ENCODE measurements around the gene PRTN3. TPM values are rescaled to one million over a fixed set of nuclear protein-coding genes. Genes with fewer than 3 reads are reported as not detected.
"Not testable (repeated sequence)": the region's sequence is repeated elsewhere in the genome, so short reads cannot be mapped to it uniquely, and the experiment has no call there.

The PRTN3 gene
- total and polyA plus RNA-seq, 12 donors: 0.20 to 0.40 (median 0.33) TPM; not detected in 8

GRCh38 chr19:876780-877314 is 36.0 kb downstream of the PRTN3 start:
- Histone ChIP-seq H3K4me3 (no peak overlapping the region), H3K9me3 (replicated peaks in 1 of 3) (no peaks in the 10 kb centered on the region), H3K27me3 (no peaks in the 10 kb centered on the region), H3K36me3 (replicated peaks in 1 of 2) (peaks cover 0 to 33% of the 10 kb centered on the region in 2 donors), H3K4me1 (replicated peaks in 1 of 2) (peaks cover 7 to 8% of the 10 kb centered on the region in 2 donors), H3K27ac (no peak overlapping the region)
- TF ChIP-seq CTCF (IDR thresholded peaks at IDR 0.05) (no peak), POLR2A (IDR thresholded peaks at IDR 0.05) (no peak)
- WGBS, 4 donors: 80 to 94% (median 90%) methylated on average over 7 to 29 of the region's 29 CpGs
- intact Hi-C loops (cut with DNase I): no loop called here
- no peak for DNase-seq

GRCh38 chr19:877992-878660 is 37.3 kb downstream of the PRTN3 start:
- H3K4me1 ChIP-seq (replicated peaks in 1 of 2); H3K9me3 ChIP-seq (replicated peaks in 1 of 3); DNase-seq; H3K27ac ChIP-seq; H3K4me3 ChIP-seq; H3K27me3 ChIP-seq; intact Hi-C loops (cut with DNase I): not testable (repeated sequence)
- H3K36me3 ChIP-seq (replicated peaks in 1 of 2): peaks cover 0 to 41% of the 10 kb centered on the region in 2 donors
- WGBS, 4 donors: 80 to 100% (median 90%) methylated on average over 2 to 23 of the region's 23 CpGs

GRCh38 chr19:878751-879561 is 38.2 kb downstream of the PRTN3 start:
- H3K4me1 ChIP-seq (replicated peaks in 1 of 2); intact Hi-C loops (cut with DNase I); H3K9me3 ChIP-seq (replicated peaks in 1 of 3); H3K27me3 ChIP-seq; DNase-seq; H3K27ac ChIP-seq; H3K4me3 ChIP-seq: not testable (repeated sequence)
- peaks cover 0 to 43% of the 10 kb centered on the region in 2 donors for H3K36me3 ChIP-seq (replicated peaks in 1 of 2)
- WGBS, 4 donors: 88 to 92% (median 91%) methylated on average over 7 to 24 of the region's 24 CpGs

- no peak overlapping the region for H3K4me3 ChIP-seq
- peaks cover 0 to 41% of the 10 kb centered on the region in 2 donors for H3K36me3 ChIP-seq (replicated peaks in 1 of 2)
- DNase-seq: no peak
- TF ChIP-seq POLR2A (IDR thresholded peaks at IDR 0.05) (no peak), CTCF (IDR thresholded peaks at IDR 0.05) (no peak)
- H3K4me1 ChIP-seq (replicated peaks in 1 of 2): no peaks in the 10 kb centered on the region
- WGBS, 4 donors: 82 to 93% (median 89%) methylated on average over 23 to 37 of the region's 37 CpGs
- no peaks in the 10 kb centered on the region for H3K9me3 ChIP-seq (replicated peaks in 1 of 3)
- no peak overlapping the region for H3K27ac ChIP-seq
- H3K27me3 ChIP-seq: no peaks in the 10 kb centered on the region
- intact Hi-C loops (cut with DNase I): no loop called here
These were observed 39.1 kb downstream of the PRTN3 start for GRCh38 chr19:879711-880438.

All from adrenal gland (tissue), 12 donors.